GM19395 (cell line): Measurements from ENCODE around the gene LIN52.

ENCODE experiments used
- ATAC-seq: cut with Tn5 transposase; IDR thresholded peaks from one replicate; pipeline ENCODE4 v1.9.1; 2021; ENCODE audit warnings: mild to moderate bottlenecking, moderate library complexity; ENCODE audit not compliant: unreplicated experiment

LIN52 gene

GRCh38 chr14:74190927-74191575 lies 106.3 kb downstream of the LIN52 start:
- ATAC-seq = no peak

DNA sequence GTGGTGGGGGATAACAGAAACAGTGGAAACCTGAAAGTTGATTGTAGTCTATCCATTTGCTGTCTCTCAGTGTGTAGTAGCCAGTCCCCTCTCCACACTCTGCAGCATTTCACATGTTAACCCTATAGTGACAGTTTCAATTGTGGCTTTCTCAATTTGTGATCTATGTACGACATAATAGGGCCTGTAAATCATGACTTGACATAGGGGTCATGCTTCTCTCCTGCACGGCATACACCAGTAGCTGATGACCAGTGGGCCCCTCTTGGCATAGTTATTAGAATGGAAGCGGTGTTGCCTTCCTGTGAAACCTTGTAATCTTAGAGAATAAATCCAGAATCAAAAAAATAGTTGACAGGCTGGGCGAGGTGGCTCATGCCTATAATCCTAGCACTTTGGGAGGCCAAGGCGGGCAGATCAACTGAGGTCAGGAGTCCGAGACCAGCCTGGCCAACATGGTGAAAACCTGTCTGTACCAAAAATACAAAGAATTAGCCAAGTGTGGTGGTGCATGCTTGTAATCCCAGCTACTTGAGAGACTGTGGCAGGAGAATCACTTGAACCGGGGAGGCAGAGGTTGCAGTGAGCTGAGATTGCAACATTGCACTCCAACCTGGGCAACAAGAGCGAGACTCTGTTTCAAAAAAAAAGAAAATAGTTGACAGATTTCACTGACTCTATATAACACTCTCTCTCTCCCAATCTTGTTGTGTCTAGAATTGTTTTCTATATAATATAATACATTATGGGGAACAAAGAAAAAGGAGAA lies 109.9 kb downstream of the LIN52 start:
- no peak for ATAC-seq

DNA sequence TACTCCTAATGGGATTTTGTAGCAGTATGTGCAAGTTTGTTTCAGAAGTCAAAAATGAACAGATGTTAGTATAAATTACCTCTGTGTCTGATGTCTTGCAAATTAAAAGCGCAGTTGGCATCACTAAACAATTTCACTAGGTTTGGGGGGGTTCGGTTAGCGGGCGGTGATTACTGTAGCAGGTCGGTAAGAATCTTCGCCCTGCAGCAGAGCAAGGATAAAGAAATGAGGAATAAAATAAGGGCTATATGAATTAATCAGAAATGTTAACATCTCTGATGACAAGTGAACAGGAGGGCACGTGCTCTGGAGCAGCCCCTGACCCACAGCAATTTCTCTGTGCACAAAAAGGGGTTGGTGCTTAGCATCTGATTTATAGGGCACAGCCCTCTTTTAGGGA lies 110.9 kb downstream of the LIN52 start:
- no peak for ATAC-seq

DNA sequence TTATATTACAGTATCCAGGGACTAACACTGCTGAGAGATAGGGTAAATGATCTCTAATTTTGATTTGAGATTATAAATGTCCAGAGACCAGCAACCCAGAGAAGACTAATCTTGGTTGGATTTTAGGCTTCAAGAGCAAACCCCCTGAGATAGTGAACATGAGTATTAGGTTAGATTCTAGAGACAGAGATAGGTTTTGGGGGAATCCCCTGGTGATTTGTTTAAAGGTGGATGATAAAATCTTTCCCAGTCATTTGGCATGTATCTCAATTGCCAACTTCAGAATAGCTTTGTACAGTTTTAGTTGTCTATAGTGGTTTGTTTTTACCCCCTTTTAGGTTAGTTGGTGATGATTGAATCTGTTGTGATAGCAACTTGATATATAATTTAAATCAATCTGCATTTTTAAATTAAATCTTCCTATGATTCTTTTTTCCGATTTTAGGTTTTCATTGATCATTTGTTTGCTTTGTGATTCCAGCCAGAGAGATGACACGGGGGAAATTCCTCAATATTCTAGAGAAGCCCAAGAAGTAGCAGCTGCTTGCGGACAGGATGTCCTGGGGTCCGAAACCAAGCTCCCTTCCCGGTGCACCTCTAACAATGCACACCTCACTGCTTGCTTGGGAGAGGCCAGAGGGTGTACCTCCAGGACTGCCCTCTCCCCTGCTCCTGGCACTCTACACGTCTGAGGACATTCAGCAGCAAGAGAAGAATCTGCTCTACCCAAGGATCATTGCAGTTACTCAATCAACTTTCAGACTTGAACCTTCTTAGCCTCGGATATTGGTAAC lies 113.9 kb downstream of the LIN52 start:
- no peak for ATAC-seq

DNA sequence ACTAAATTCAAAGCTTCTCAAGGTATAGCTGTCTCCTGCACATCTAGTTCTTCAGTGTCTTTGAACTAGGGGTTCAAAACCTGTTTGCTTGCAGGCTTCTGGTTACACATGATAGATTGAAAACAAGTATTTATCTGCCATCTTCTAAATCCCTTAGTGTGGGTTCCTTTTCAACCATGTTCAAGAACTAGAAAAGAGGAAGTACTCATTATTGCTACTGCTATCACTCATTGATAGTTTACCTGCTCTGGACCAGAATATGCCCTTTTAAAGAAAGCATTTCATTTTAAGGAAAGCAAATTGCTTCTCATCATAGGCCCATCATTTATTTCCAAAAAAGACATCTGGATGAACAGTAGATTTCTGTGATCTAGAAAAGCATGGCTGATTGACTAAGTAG lies 117.4 kb downstream of the LIN52 start:
- no peak for ATAC-seq

DNA sequence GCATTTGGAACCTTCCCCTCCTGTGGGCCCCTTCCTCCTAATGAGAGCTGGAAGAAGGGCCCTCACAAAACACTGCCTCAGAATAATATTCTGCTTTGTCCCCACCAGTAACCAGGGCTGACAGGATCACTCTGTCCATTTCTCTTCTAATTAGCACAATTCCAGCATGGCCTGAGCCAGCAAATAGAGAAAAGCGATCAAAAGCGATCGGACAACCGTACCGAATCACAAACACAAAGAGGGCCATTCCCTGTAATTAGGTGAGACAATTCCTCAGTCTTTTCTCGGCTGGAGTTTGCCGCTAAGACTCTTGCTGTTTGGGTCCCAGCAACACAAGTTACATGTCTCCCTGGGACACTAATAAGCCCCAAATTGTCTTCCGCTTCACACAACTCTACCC lies 118.9 kb downstream of the LIN52 start:
- ATAC-seq = no peak

GRCh38 chr14:74204491-74204890 lies 119.7 kb downstream of the LIN52 start:
- no peak for ATAC-seq

DNA sequence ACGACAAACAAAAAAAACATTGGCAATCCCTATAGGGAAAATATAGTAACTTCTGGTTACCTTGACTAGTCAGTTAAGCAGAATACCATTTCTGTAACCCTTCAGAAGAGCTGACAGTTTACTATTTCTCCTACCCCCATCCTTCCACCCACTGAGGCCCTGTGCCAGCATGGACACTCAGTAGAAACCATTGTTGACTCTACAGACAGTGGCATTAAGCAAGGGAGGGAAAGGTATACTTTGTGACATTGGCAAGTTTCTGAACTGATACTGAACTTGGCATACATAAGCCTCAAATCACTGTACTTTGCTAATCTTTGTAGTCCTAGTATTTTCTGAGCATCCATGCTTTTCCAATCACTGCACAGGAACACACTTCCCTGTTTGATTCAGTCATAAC lies 121.1 kb downstream of the LIN52 start:
- no peak for ATAC-seq

GRCh38 chr14:74207943-74208342 lies 123.2 kb downstream of the LIN52 start:
- no peak for ATAC-seq

- ATAC-seq = no peak
Observed at GRCh38 chr14:74208642-74209041, 123.9 kb downstream of the LIN52 start.

GRCh38 chr14:74211945-74212580 lies 127.3 kb downstream of the LIN52 start:
- no peak for ATAC-seq

DNA sequence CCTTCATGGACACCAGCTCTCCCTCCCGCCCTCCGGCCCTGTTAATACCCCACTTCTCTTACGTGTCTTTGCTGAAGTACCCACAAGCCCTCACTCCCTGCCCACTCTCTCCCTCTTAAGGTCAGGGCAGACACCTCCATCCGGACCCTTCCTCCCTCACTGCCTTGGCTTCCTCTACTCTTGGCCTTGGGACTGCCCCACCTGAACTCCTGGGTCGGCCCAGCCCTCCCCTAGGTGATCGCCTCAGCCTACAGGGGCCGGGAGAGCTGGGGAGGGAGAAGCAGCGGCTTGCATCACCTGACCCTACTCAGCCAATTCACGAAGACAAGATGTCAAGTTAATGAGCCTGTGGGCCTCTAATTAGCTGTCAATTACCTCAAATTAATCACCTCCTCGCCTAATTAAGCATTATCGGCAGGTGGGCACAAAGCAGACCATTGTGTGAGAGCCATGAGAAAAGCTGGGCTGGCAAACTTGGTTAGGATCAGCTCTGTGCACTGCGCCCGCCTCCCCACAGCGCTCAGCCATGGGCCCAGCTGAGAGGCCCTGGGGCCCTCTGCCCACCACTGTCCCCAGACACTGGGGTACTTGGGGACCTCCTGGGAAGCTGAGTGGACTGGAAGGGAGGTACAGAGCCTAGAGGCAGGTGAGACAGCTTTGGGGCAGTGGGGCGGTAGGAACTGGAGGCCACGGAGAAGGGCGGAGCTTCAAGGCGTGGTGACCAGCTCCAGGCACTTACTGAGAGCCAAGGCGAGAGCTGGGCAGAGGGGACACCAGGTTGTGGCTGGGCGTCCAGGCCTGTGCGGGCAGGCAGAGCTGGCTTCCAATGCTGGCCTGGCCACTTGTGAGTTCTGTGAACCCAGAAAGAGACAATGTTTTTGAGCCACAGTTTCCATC lies 129.4 kb downstream of the LIN52 start:
- ATAC-seq = no peak

DNA sequence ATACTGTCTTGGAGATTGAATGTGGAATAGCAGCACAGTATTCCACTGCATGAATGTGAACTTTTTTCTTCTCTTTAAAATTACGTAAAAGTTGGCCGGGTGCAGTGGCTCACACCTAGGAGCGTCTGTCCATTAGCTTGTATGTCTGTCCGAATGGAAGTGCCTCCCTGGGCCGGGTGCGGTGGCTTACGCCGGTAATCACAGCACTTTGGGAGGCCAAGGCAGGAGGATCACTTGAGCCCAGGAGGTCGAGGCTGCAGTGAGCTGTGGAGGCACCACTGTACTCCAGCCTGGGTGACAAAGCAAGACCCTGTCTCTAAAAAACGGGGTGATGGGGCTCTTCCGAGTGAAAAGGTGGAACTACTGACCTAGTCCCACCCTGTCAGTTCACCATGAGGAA lies 131.9 kb downstream of the LIN52 start:
- no peak for ATAC-seq

DNA sequence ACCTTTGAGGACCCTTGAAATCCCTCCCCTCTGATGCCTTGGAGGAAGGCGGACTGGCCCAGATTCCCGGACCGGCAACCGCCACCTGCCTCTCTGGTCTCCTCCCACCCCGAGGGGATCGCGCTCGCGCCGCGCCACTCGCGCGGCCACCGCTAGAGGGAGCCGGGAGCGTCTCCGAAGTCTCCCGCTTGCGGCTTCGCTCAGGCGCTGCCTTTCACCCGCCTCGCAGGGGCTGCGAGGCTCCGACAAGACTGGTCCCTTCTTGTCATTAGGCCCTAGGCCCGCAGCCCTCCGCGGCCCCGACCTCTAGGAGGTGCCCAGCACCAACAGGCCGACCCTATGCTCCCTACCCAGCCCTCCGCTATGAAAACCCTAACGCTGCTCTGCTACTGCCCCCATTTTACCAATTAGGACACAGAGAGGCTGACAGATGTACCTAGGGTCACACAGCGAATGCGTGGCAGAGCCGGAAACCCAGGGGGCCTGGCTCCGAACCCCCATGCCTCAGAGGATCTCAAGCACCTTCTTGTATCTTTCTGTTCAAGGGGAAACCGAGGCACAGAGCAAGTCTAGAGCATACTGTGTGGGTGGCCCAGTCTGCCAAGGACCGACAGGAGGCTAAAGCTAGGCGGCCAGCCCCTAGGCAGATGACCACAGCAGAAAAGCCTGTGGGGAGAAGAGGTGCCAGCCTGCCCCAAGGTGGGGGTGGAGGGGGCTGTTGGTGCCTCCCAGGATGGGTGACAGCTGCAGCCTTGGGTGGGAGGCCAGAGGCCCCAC lies 133.1 kb downstream of the LIN52 start:
- ATAC-seq = peak; percentile 60

DNA sequence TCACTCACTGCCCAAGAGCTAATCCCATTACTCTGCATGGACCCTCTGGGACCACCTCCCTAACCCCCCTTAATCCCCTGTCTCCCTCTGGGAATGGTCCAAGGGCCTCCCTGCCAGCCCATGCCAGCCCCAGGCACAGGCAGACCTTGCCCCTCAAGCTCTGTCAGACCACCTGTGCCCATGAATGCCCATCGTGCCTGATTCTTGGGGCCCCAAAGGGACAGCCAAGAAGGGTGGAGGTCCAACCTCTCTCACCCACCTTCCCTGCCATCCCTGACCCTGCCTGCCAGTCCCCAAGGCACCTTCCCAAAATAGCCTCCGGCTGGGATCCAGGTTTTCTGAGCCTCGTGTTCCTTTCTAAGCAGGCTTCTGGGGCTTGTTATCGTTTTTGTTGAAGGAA lies 133.7 kb downstream of the LIN52 start:
- ATAC-seq = no peak

DNA sequence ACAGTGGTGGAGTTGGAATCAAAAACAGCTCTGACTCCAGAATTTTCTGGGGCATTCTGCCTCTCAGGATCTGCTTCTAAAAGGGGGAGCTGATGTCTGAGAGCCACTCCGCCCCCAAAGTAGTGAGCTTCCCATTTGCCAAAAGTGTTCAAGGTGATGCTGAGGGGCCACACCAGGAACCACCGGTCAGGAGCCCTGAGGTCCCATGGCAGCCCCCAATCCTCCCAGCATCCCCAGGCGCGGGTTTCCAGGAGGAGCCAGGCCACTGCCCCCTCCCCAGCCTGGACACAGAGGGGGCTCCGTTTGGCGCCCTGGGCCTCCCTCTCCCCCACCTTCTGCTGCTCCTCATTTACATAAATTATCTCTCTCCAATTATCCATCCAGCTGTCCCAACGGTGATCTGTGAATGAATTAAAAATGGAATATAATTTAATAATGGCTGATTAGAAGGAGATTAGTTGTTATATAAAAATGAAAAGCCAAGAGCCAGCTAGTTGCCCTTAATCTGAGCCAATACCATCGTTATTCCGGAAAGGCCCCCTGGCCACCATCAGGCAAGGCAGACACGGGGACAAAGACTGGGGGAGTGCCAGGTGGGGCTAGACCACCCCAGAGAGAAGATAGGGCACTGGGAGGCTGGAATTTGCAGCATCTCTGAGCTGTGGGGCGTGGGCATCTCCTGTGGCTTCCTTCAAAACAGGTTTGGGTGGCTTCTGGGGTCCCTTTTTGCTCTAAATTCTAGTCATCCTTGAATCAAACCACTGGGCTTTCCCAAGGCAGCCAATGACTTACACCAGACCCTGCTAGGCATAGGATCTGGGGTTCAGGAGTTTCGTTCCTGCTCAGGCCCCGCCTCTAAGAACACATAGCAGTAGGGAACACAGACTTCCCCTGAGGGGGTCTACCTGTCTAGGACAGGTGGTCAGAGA lies 134.8 kb downstream of the LIN52 start:
- ATAC-seq = no peak

DNA sequence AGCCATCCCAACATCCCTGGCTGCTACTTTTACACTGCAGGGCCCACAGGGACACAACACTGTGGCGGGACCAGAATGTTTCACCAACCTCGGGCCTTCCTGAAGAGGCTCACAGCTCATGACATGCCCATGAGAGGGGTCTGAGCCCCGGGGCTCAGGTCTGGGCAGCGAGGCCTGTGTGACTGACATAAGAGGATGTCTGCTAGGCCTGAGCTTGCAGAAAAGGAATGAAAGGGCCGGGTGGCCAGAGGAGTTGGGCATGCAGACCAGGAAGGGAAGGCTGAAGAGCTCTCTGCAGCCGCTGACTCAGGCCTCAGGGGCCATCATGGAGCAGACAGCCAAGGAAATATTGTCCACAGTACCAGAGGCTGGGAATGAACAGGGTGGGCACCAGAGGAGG lies 136.2 kb downstream of the LIN52 start:
- no peak for ATAC-seq

- no peak for ATAC-seq
Observed at GRCh38 chr14:74221741-74222140, 137.0 kb downstream of the LIN52 start.

DNA sequence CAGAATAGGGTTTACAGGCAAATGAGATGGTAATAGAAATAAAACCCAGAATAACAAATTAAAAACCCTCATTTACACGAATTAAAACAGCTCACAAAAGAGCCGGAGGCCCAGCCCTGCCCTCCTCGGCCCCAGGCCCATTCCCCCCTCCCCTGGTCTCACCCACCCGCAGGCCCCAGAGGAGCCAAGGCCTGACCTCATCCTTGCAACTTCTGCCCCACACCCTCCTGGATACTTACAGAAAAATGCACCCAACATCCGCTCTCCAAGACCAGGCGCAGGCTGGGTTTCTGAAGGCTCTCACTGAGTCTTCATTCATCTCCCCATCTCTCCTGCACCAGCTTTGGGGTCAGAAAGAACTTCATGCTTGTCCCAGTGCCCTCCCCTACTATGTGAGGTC lies 138.3 kb downstream of the LIN52 start:
- ATAC-seq = no peak
